Measurements from ENCODE around the gene SPAAR.
A peak's percentile ranks its signal among the peaks of the same experiment; 100 is the strongest.
"Not testable (repeated sequence)": the region's sequence is repeated elsewhere in the genome, so short reads cannot be mapped to it uniquely, and the experiment has no call there.

SPAAR gene

GRCh38 chr9:35905051-35905781 lies 4.1 kb upstream of the SPAAR start:
- DNase-seq: no peak

- no peak for DNase-seq
Observed at GRCh38 chr9:35905912-35906679, 3.2 kb upstream of the SPAAR start, which contains the start of gene HRCT1. Gene HRCT1, plus strand, starts transcription at chr9:35906202. Its CDS starts 86 bp downstream, at chr9:35906288.

- DNase-seq: no peak
Observed at GRCh38 chr9:35906923-35907699, 2.2 kb upstream of the SPAAR start.

GRCh38 chr9:35907711-35908503 lies 1.4 kb upstream of the SPAAR start:
- DNase-seq: peak; percentile 43

- DNase-seq: no peak
Observed at GRCh38 chr9:35908504-35909125, 675 bp upstream of the SPAAR start.

GRCh38 chr9:35909687-35910612 lies 660 bp downstream of the SPAAR start:
- no peak for DNase-seq

GRCh38 chr9:35910613-35911359 lies 1.5 kb downstream of the SPAAR start:
- peak; percentile 58 for DNase-seq

GRCh38 chr9:35911690-35912089 lies 2.4 kb downstream of the SPAAR start:
- no peak for DNase-seq

GRCh38 chr9:35912791-35913400 lies 3.6 kb downstream of the SPAAR start:
- DNase-seq: no peak

- DNase-seq: not testable (repeated sequence)
Observed at GRCh38 chr9:35913429-35913828, 4.1 kb downstream of the SPAAR start.

- no peak for DNase-seq
Observed at GRCh38 chr9:35914301-35914807, 5.1 kb downstream of the SPAAR start.

GRCh38 chr9:35915681-35916294 lies 6.5 kb downstream of the SPAAR start:
- DNase-seq: no peak

GRCh38 chr9:35917261-35917660 lies 8.0 kb downstream of the SPAAR start:
- no peak for DNase-seq

GRCh38 chr9:35918780-35919179 lies 9.5 kb downstream of the SPAAR start:
- no peak for DNase-seq

- DNase-seq: no peak
Observed at GRCh38 chr9:35919212-35920008, 10.1 kb downstream of the SPAAR start.

- DNase-seq: no peak
Observed at GRCh38 chr9:35920051-35920620, 10.8 kb downstream of the SPAAR start.

GRCh38 chr9:35923598-35923926 lies 14.3 kb downstream of the SPAAR start:
- DNase-seq: no peak

All from CD4-positive, alpha-beta T cell treated with Interleukin-6 for 4 hours (primary cell).